Kidney epithelial cell (primary cell): ENCODE results near the gene RCSD1. TPM values are rescaled to one million over a fixed set of nuclear protein-coding genes. Genes with fewer than 3 reads are reported as not detected.
A peak's percentile ranks its signal among the peaks of the same experiment; 100 is the strongest.

Experiments used
- DNase-seq: peaks from one replicate; pipeline ENCODE4 v3.0.0-alpha.2; 2010; ENCODE audit warnings: low read depth
- H3K27me3 ChIP-seq: 2 replicates; pipeline ENCODE4 v1.6.0; 2011; ENCODE audit warnings: low read length; ENCODE audit not compliant: control insufficient read depth, insufficient read depth
- H3K36me3 ChIP-seq: 2 replicates; pipeline ENCODE4 v1.5.1; 2011; ENCODE audit warnings: low read length; ENCODE audit not compliant: control insufficient read depth, insufficient read depth
- H3K4me3 ChIP-seq: 2 replicates; pipeline ENCODE4 v1.5.1; 2011; ENCODE audit warnings: low read depth, mild to moderate bottlenecking, control low read depth, low read length
- CTCF ChIP-seq: IDR thresholded peaks from 2 replicates; pipeline ENCODE4 v1.5.1; 2011; ENCODE audit warnings: mild to moderate bottlenecking, moderate library complexity, low read length, control low read depth, inconsistent platforms; ENCODE audit not compliant: insufficient read depth, poor library complexity, severe bottlenecking
- total RNA-seq: library from RNA; depleted of rRNA; stranded (reverse); fragments of >200 nt; gene quantifications from 2 replicates; pipeline ENCODE4 v1.2.3, GENCODE V29; 2015

Gene RCSD1
- total RNA-seq, 1 donor from 2014 or later = 0.21 TPM

DNA sequence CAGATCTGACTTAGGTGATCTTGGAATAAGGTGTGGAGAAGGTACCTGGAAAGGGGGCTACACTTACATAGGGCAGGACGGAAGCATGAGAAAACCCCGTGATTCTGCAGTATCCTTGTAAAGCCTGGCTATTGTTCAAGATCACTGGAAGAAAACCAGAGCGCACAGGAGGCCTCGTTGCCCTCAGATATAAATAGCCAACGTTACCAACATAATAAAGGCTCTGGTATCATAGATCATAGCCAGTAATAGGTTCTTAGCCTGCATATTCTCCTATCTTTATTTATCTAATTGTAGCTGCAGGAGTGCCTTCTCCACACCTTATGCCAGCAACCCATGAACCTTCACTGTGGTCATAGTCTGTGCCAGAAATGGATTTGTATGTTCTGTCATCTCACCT lies 55.8 kb downstream of the RCSD1 start:
- Histone ChIP-seq H3K4me3 (no peak overlapping the region), H3K36me3 (no peaks in the 10 kb centered on the region), H3K27me3 (no peaks in the 10 kb centered on the region)
- no peak for TF ChIP-seq CTCF
- DNase-seq = no peak

DNA sequence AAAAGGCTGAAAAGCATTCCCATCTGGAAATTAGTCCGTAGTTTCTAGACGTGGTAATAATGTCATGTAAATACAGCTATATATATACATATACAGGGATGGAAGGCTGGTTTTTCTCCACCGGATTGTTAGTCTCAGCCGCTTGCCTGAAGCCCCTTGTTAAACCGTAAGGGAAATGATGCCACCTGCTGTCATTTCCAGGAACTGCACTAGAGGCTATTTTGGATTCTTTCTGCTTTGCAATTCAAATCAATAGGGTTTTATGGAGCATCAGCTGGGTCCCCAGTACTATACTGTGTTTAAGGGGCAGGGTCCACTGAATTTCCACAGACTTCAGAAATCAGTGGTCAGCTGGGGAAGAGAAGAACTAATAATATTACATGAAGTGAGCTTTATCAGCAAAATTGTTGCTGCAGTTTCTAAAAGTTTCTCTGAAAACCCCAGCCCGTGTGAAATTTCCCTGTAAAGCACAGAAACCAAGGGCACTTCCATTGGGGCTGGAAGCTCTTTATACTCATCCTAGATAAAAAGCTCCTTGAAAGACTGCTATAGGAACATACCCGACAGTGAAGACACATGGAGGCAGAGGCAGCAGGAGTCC lies 58.0 kb downstream of the RCSD1 start:
- peak; percentile 29 for DNase-seq
- H3K36me3 ChIP-seq = no peaks in the 10 kb centered on the region
- H3K4me3 ChIP-seq = no peak overlapping the region
- TF ChIP-seq CTCF = peak; percentile 90
- H3K27me3 ChIP-seq = peaks cover 4% of the 10 kb centered on the region

DNA sequence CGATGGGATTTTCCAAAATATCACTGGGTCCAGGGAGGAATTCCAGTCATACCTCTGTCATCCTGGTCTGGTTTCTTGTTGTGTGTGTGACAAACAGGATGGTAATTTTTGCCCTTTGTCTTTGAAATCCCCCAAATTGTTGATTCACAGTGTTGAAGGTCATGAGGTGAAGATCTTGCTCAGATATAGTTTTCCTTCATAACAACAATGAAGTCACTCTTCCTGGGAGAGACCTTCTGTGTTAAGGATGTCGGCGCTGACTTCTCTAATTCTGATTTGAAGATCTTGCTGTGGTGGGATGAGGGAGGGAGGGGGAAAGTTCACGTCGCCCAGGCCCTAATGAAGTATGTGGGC lies 59.5 kb downstream of the RCSD1 start:
- no peak for TF ChIP-seq CTCF
- DNase-seq = no peak

GRCh38 chr1:167690053-167690452 lies 60.0 kb downstream of the RCSD1 start:
- Histone ChIP-seq H3K36me3 (no peaks in the 10 kb centered on the region), H3K4me3 (no peak overlapping the region), H3K27me3 (peaks cover 4% of the 10 kb centered on the region)
- no peak for DNase-seq
- no peak for TF ChIP-seq CTCF

More for the DNA sequence above, 59.5 kb downstream of the RCSD1 start:
- Histone ChIP-seq H3K36me3 (no peaks in the 10 kb centered on the region), H3K27me3 (peaks cover 4% of the 10 kb centered on the region), H3K4me3 (no peak overlapping the region)

DNA sequence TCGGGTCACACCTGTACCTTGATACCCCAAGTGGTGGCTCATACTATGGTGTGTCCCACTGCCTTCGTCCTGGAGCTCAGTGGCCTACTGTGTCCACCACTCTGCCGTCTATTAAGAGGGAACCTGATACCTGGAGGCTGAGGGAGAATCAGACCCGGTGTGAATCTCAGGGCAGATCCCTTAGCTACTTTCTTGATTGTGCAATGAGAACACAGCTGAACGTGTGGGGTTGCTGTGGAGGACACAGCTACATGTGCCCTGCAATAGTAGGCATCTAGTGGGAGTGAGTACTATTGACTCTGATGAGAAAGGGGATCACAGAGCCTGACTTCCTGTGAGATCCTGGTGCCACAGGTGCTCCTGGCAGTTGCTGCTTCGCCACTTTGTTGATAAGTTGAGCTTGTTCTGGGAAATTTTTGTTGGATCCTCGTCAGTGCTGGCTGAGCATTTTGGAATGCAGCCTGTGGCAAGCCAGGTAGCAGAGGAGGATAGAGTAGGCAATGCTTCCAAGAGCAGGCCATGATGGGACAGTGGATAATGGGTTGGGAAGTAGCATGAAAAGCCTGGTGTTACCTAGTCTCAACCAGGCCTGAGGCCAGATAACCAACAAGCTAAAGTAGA lies 63.5 kb downstream of the RCSD1 start:
- Histone ChIP-seq H3K36me3 (no peaks in the 10 kb centered on the region), H3K27me3 (peaks cover 4% of the 10 kb centered on the region), H3K4me3 (no peak overlapping the region)
- no peak for TF ChIP-seq CTCF
- DNase-seq = no peak

- no peak for TF ChIP-seq CTCF
- no peaks in the 10 kb centered on the region for H3K36me3 ChIP-seq
- H3K4me3 ChIP-seq = no peak overlapping the region
- DNase-seq = no peak
- peaks cover 4% of the 10 kb centered on the region for H3K27me3 ChIP-seq
Observed at GRCh38 chr1:167694691-167695090, 64.7 kb downstream of the RCSD1 start.
